Natural killer cell (primary cell): Measurements from ENCODE around the gene RAD51B. TPM values are rescaled to one million over a fixed set of nuclear protein-coding genes. Genes with fewer than 3 reads are reported as not detected.
A peak's percentile ranks its signal among the peaks of the same experiment; 100 is the strongest.

Experiments used
- ATAC-seq, 3 donors: fragments of 150-1000 bp in 2 of 3; fragments of 200-7000 bp in 1 of 3; cut with Tn5 transposase; 1 replicate in 1 of 3; 2 replicates in 2 of 3; pipeline ENCODE4 v1.10.0; 2021; ENCODE audit warnings: mild to moderate bottlenecking in 2 of 3, moderate library complexity in 2 of 3
- DNase-seq, 2 donors: peaks; one replicate each; pipeline versions ENCODE4 v3.0.0 to v3.0.0-alpha.2; 2013 to 2021; ENCODE audit warnings: mixed read lengths in 1 of 2
- H3K27ac ChIP-seq: one replicate; pipeline ENCODE4 v1.5.1; 2013; ENCODE audit warnings: mild to moderate bottlenecking, low read length
- H3K27me3 ChIP-seq: one replicate; pipeline ENCODE4 v1.6.1; 2013; ENCODE audit warnings: low read length; ENCODE audit not compliant: control insufficient read depth, insufficient read depth
- H3K36me3 ChIP-seq: one replicate; pipeline ENCODE4 v1.6.1; 2013; ENCODE audit warnings: low read length; ENCODE audit not compliant: control insufficient read depth, insufficient read depth
- H3K4me1 ChIP-seq: one replicate; pipeline ENCODE4 v1.6.1; 2013; ENCODE audit warnings: low read length; ENCODE audit not compliant: control insufficient read depth, insufficient read depth
- H3K4me3 ChIP-seq: one replicate; pipeline ENCODE4 v1.5.1; 2013; ENCODE audit warnings: low read length
- H3K9me3 ChIP-seq: one replicate; pipeline ENCODE4 v1.6.1; 2013; ENCODE audit warnings: low read length; ENCODE audit not compliant: control insufficient read depth, insufficient read depth
- H3K27ac Mint-ChIP-seq, 2 donors: one replicate each; pipeline ENCODE4 v1.8.0; 2022; ENCODE audit warnings: mild to moderate bottlenecking in 2 of 2, mixed read lengths in 2 of 2, moderate library complexity in 1 of 2
- H3K27me3 Mint-ChIP-seq, 2 donors: one replicate each; pipeline ENCODE4 v1.8.0; 2022; ENCODE audit warnings: low read depth in 2 of 2, mixed read lengths in 2 of 2
- H3K36me3 Mint-ChIP-seq: one replicate; pipeline ENCODE4 v1.8.0; 2022; ENCODE audit warnings: mixed read lengths
- H3K4me1 Mint-ChIP-seq, 2 donors: one replicate each; pipeline ENCODE4 v1.8.0; 2022; ENCODE audit warnings: mixed read lengths in 2 of 2
- H3K4me3 Mint-ChIP-seq: one replicate; pipeline ENCODE4 v1.8.0; 2022; ENCODE audit warnings: mild to moderate bottlenecking, moderate library complexity, mixed read lengths
- H3K9me3 Mint-ChIP-seq, 2 donors: one replicate each; pipeline ENCODE4 v1.8.0; 2022; ENCODE audit warnings: mixed read lengths in 2 of 2
- CTCF ChIP-seq: fragments of 200-600 bp; IDR thresholded peaks from one replicate; pipeline ENCODE4 v1.8.0; 2022; ENCODE audit warnings: antibody characterized with exemption
- WGBS: methylation state at CpG from one replicate; pipeline ENCODE4 v1.1.7; 2013; ENCODE audit warnings: missing lambda C conversion rate; ENCODE audit not compliant: insufficient coverage; 5-methylcytosine and 5-hydroxymethylcytosine counted together
- intact Hi-C: fragments of 100-400 bp; cut with micrococcal nuclease; formaldehyde crosslinking; loops from one replicate; pipeline ENCODE4 v1.14.2; 2022
- total RNA-seq, 4 donors: library from RNA; stranded (reverse); fragments of 120-200 nt in 1 of 4; gene quantifications; one replicate each; pipeline versions ENCODE4 v1.2.3 to v1.2.4, GENCODE V29; 2013 to 2022

Gene RAD51B
- total RNA-seq, 3 donors from 2014 or later (not counting 1 experiment from before 2014, with no cell fraction given), result 28.1 to 37.6 (median 28.6) TPM

- intact Hi-C loops, result no loop called here
- Histone ChIP-seq H3K36me3 (no peaks in the 10 kb centered on the region), H3K27me3 (no peaks in the 10 kb centered on the region), H3K27ac (no peak overlapping the region), H3K4me3 (no peak overlapping the region), H3K4me1 (peaks cover 33% of the 10 kb centered on the region), H3K9me3 (no peaks in the 10 kb centered on the region)
- H3K27ac Mint-ChIP-seq, result no peak overlapping the region
- H3K36me3 Mint-ChIP-seq, result no peaks in the 10 kb centered on the region
- WGBS, result 65% methylated on average over 6 of the region's 6 CpGs
- DNase-seq (no peak), ATAC-seq (peak in 1 of 3 donors; percentile 62)
- no peaks in the 10 kb centered on the region for H3K9me3 Mint-ChIP-seq
- H3K27me3 Mint-ChIP-seq, result no peaks in the 10 kb centered on the region
- peaks cover 25 to 27% of the 10 kb centered on the region in 2 donors for H3K4me1 Mint-ChIP-seq
- no peak overlapping the region for H3K4me3 Mint-ChIP-seq
- TF ChIP-seq CTCF, result no peak
Observed at GRCh38 chr14:68397371-68397811, 577.8 kb downstream of the RAD51B start.

- Mint-ChIP-seq H3K36me3 (no peaks in the 10 kb centered on the region), H3K27me3 (no peaks in the 10 kb centered on the region), H3K4me3 (no peak overlapping the region), H3K27ac (no peak overlapping the region), H3K9me3 (no peaks in the 10 kb centered on the region), H3K4me1 (peaks cover 29 to 30% of the 10 kb centered on the region in 2 donors)
- intact Hi-C loops, result no loop called here
- Histone ChIP-seq H3K4me3 (no peak overlapping the region), H3K9me3 (no peaks in the 10 kb centered on the region), H3K27me3 (no peaks in the 10 kb centered on the region), H3K4me1 (peaks cover 38% of the 10 kb centered on the region), H3K36me3 (no peaks in the 10 kb centered on the region), H3K27ac (no peak overlapping the region)
- WGBS, result 69% methylated on average over 6 of the region's 6 CpGs
- no peak for TF ChIP-seq CTCF
- DNase-seq, result no peak
- no peak for ATAC-seq
Observed at GRCh38 chr14:68397822-68398221, 578.2 kb downstream of the RAD51B start.

- intact Hi-C loops, result no loop called here
- no peak for DNase-seq
- no peak for ATAC-seq
- no peaks in the 10 kb centered on the region for H3K36me3 ChIP-seq
- peaks cover 39% of the 10 kb centered on the region for H3K4me1 ChIP-seq
- Mint-ChIP-seq H3K36me3 (no peaks in the 10 kb centered on the region), H3K4me3 (no peak overlapping the region), H3K27me3 (no peaks in the 10 kb centered on the region), H3K9me3 (no peaks in the 10 kb centered on the region), H3K27ac (no peak overlapping the region), H3K4me1 (peaks cover 34 to 36% of the 10 kb centered on the region in 2 donors)
- 100% methylated on average over 1 of the region's 2 CpGs for WGBS
- no peak for TF ChIP-seq CTCF
- H3K27me3 ChIP-seq, result no peaks in the 10 kb centered on the region
- no peak overlapping the region for H3K4me3 ChIP-seq
- no peaks in the 10 kb centered on the region for H3K9me3 ChIP-seq
- H3K27ac ChIP-seq, result no peak overlapping the region
Observed at GRCh38 chr14:68398370-68398769, 578.8 kb downstream of the RAD51B start.

GRCh38 chr14:68399971-68400370, 580.4 kb downstream of the RAD51B start:
- Mint-ChIP-seq H3K36me3 (no peaks in the 10 kb centered on the region), H3K9me3 (no peaks in the 10 kb centered on the region), H3K27ac (peak overlapping the region in 1 of 2 donors; percentile 64), H3K4me3 (no peak overlapping the region), H3K27me3 (no peaks in the 10 kb centered on the region), H3K4me1 (peaks cover 50 to 52% of the 10 kb centered on the region in 2 donors)
- TF ChIP-seq CTCF, result no peak
- Histone ChIP-seq H3K9me3 (no peaks in the 10 kb centered on the region), H3K4me1 (peaks cover 45% of the 10 kb centered on the region), H3K4me3 (no peak overlapping the region), H3K27ac (no peak overlapping the region), H3K27me3 (no peaks in the 10 kb centered on the region), H3K36me3 (no peaks in the 10 kb centered on the region)
- WGBS, result 77% methylated on average over 2 of the region's 2 CpGs
- ATAC-seq (no peak), DNase-seq (no peak)
- intact Hi-C loops, result loop anchor here (10.0 kb wide), 3 partner anchors 115 to 385 kb away; no protein-coding TSS in a partner anchor
